Esophagus (tissue), 2 donors: ENCODE measurements around the gene ARL8B. TPM values are rescaled to one million over a fixed set of nuclear protein-coding genes. Genes with fewer than 3 reads are reported as not detected.
A peak's percentile ranks its signal among the peaks of the same experiment; 100 is the strongest.
"Not testable (repeated sequence)": the region's sequence is repeated elsewhere in the genome, so short reads cannot be mapped to it uniquely, and the experiment has no call there.

Experiments
- H3K27ac ChIP-seq, 2 donors: one replicate each; pipeline ENCODE4 v1.5.1; 2013; ENCODE audit warnings: low read depth in 2 of 2, mild to moderate bottlenecking in 2 of 2, inconsistent platforms in 1 of 2, low read length in 1 of 2, moderate library complexity in 1 of 2
- H3K27me3 ChIP-seq, 2 donors: one replicate each; pipeline ENCODE4 v1.6.1; 2013; ENCODE audit warnings: low read length in 2 of 2, control low read depth in 1 of 2, mild to moderate bottlenecking in 1 of 2; ENCODE audit not compliant: insufficient read depth in 2 of 2, control insufficient read depth in 1 of 2
- H3K36me3 ChIP-seq, 2 donors: one replicate each; pipeline ENCODE4 v1.6.1; 2013; ENCODE audit warnings: low read length in 1 of 2; ENCODE audit not compliant: control insufficient read depth in 2 of 2, insufficient read depth in 2 of 2
- H3K4me1 ChIP-seq, 2 donors: one replicate each; pipeline ENCODE4 v1.6.1; 2013; ENCODE audit warnings: low read length in 1 of 2; ENCODE audit not compliant: control insufficient read depth in 2 of 2, insufficient read depth in 2 of 2
- H3K4me3 ChIP-seq, 2 donors: one replicate each; pipeline ENCODE4 v1.5.1; 2013; ENCODE audit warnings: low read length in 2 of 2, mild to moderate bottlenecking in 2 of 2, low read depth in 1 of 2, moderate library complexity in 1 of 2
- H3K9me3 ChIP-seq, 2 donors: one replicate each; pipeline ENCODE4 v1.6.1; 2013; ENCODE audit warnings: mild to moderate bottlenecking in 2 of 2, low read depth in 1 of 2, low read length in 1 of 2, moderate library complexity in 1 of 2; ENCODE audit not compliant: control insufficient read depth in 2 of 2, insufficient read depth in 1 of 2
- WGBS, 2 donors: extraction: QIAGEN DNeasy Blood & Tissue Kit; methylation state at CpG; one replicate each; pipeline ENCODE4 v1.1.7; 2013; 5-methylcytosine and 5-hydroxymethylcytosine counted together
- polyA plus RNA-seq, 2 donors: library from polyadenylated mRNA; stranded (reverse); fragments of 200-250 nt; gene quantifications; one replicate each; pipeline ENCODE4 v1.2.3, GENCODE V29; 2013
- donor health status: healthy with polysubstance abuse.
- donor health status: Bipolar disorder and iron deficiency.

Gene ARL8B
- 10 to 100 TPM; 45.5 to 50.8 TPM for polyA plus RNA-seq

DNA sequence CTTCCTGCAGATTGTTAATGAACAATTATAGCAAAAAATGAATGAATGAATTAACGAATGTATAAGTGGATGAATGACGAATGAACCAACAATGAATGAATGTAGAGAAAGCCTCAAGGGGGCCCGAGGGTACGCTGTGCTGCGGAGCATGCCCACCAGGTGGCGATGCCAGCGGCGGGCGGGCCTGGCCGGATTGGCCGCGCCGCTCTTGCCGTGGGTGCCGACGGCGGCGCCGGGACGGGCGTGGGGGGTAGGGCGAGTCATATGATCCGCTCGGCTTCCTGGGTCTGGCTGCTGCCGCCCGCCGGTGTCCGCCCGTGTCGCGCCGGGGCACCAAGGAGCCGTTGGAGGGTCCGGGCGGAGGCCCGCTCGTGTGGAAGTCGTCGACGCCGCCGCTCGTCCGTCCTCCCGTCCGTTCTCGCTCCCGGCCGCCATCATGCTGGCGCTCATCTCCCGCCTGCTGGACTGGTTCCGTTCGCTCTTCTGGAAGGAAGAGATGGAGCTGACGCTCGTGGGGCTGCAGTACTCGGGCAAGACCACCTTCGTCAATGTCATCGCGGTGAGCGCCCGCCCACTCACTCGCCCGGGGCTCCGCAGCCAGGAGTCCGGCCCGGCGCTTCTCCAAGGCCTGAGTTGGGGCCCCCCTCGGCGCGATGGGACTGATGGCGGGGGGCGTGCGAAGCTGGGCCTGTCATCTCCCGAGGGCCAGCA is at the start of gene ARL8B:
TSS of gene ARL8B (plus strand) at position 263 of the 711 bp plus-strand sequence. CDS start at position 437, 174 bp downstream.
- Histone ChIP-seq H3K36me3 (no peaks in the 10 kb centered on the region), H3K9me3 (no peaks in the 10 kb centered on the region), H3K4me1 (peaks cover 0 to 4% of the 10 kb centered on the region in 2 donors), H3K27ac (peak within 1 kb of the TSS; percentile 93 to 97), H3K27me3 (no peaks in the 10 kb centered on the region), H3K4me3 (peak within 1 kb of the TSS; percentile 99)
- WGBS, 2 donors: 0 to 1% methylated on average over 74 of the region's 74 CpGs

DNA sequence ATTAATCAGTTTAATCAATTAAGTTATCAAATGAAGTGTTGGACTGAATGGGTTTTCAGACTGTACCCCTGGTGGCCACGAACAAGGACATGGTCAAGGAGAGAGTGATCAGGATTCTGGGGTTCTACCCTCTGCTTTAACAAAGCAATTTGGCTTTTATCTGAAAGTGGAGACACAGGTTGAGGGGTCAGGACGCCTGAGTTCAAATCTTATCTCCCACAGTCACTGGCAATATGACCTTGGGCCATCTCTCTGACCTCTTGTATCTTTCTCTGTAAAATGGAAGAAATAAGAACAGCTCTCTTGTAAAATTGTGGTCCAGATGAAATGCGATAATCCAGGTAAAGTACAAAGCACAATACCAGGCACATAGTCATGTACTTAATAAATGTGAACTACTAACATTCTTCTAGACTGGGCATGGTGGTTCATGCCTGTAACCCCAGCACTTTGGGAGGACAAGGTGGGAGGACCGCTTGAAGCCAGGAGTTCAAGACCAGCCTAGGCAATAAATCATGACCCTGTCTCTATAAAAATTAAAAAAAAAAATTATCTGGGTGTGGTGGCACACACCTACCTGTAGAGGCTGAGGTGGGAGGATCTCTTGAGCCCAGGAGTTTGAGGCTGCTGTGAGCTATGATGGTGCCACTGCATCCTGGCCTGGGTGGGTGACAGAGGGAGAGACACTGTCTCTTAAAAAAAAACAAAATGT is 48.6 kb upstream of the ARL8B start:
- no peaks in the 10 kb centered on the region for H3K27me3 ChIP-seq
- no peak overlapping the region for H3K27ac ChIP-seq
- whole genome bisulfite sequencing, 2 donors: 85% methylated on average over 4 of the region's 4 CpGs
- peaks cover 0 to 7% of the 10 kb centered on the region in 2 donors for H3K4me1 ChIP-seq
- no peak overlapping the region for H3K4me3 ChIP-seq
- H3K9me3 ChIP-seq: no peaks in the 10 kb centered on the region
- H3K36me3 ChIP-seq: no peaks in the 10 kb centered on the region

DNA sequence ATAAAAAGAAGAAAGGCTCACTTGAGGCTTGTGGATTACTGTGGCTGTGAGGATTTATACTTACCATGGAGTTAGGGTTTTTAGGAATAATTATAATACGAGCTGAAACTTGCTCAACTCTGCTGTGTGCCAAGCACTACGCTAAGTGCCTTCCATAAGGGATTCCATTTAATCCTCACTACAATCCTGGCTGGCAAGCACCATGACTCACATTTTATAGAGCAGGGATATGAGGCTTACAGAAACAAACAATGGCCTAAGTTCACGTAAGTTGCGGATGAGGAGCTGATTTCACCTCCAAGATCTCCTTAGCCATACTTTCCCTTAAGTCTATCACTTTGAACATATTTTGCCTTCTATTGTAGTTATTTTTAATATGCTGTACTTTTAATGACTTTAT is 43.9 kb upstream of the ARL8B start:
- Histone ChIP-seq H3K4me3 (no peak overlapping the region), H3K27me3 (no peaks in the 10 kb centered on the region), H3K36me3 (no peaks in the 10 kb centered on the region), H3K9me3 (no peaks in the 10 kb centered on the region), H3K27ac (no peak overlapping the region), H3K4me1 (peaks cover 0 to 9% of the 10 kb centered on the region in 2 donors)
- 34 to 53% methylated on average over 4 of the region's 4 CpGs for WGBS, 2 donors

DNA sequence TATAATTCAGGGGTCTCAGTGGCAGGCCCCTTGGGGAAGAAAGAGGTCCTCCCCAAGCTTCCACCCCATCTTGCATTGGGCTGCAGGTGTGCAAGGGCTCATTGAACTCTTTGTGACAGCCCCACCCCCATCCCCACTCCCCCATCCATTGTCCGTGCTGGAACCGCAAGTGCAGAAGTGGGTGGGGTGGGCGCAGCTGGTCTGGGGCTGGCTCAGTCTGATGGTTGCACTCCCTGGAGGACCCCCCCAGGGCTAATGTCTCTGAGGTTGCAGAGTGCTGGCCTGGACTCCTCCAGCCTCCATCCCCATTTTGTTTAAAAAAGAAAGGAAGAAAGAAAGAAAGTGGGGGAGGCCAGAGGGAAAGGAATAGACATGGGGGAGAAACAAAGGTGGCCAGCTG is 42.3 kb upstream of the ARL8B start:
- H3K27me3 ChIP-seq: no peaks in the 10 kb centered on the region
- peaks cover 0 to 9% of the 10 kb centered on the region in 2 donors for H3K4me1 ChIP-seq
- 83 to 95% methylated on average over 3 of the region's 3 CpGs for WGBS, 2 donors
- H3K9me3 ChIP-seq: no peaks in the 10 kb centered on the region
- H3K4me3 ChIP-seq: no peak overlapping the region
- H3K27ac ChIP-seq: no peak overlapping the region
- H3K36me3 ChIP-seq: no peaks in the 10 kb centered on the region

DNA sequence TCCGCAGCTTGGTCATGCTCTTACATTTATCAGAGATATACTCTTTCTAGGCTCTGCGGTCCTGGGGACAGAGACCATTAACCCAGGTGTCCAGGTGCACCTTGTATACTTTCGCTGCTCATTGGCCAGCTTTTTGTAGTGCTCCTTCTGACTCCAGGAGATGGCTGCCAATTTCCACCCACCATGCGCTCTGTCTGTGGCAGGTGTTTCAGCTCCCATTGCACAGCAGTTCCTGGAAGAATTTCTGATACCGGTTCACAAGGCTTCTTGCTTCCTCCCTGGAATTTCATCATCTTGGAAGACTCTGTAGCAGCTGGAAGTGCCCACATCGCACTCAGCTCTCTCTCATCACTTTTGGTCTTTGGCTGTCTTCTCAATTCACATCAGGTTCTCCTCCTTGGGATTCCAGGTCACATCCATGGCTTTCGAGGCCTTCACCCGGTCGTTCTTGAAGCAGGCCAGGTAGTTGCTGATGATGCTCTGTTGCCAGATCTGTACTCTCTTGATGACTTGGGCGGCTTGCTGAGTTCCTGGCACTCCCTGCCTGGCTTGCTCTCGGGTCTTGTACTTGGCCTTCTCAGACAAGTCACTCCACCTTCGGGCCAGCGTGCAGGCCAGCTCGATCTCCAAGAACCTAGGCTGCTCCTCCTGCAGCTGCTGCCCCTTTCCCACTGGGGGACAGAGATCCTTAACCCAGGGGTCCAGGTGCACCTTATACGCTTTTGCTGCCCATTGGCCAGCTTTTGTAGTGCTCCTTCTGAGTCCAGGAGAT is 41.1 kb upstream of the ARL8B start:
- Histone ChIP-seq H3K27ac (no peak overlapping the region), H3K27me3 (no peaks in the 10 kb centered on the region), H3K36me3 (no peaks in the 10 kb centered on the region), H3K4me1 (peaks cover 0 to 6% of the 10 kb centered on the region in 2 donors), H3K4me3 (no peak overlapping the region), H3K9me3 (no peaks in the 10 kb centered on the region)
- 88 to 89% methylated on average over 15 of the region's 15 CpGs for WGBS, 2 donors

DNA sequence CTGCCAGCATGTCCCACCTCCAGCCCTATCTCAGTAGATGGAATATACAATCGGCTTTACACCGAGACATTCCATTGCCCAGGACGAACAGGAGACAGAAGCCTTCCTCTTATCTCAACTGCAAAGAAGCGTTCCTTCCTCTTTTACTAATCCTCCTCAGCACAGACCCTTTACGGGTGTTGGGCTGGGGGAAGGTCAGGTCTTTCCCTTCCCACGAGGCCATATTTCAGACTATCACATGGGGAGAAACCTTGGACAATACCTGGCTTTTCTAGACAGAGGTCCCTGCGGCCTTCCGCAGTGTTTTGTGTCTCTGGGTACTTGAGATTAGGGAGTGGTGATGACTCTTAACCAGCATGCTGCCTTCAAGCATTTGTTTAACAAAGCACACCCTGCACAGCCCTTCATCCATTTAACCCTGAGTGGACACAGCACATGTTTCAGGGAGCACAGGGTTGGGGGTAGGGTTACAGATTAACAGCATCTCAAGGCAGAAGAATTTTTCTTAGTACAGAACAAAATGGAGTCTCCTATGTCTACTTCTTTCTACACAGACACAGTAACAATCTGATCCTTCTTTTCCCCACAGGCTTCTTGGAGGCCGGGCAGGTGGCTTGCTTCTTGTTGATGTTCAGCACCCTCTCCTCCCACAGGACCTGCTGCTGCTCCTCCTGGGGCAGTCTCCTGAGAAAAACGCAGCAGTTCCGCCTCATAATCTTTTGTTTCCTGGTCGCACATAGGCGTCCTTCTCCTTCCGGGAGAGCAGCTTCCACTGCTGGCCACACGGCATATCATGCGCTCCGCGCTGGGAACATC is 39.9 kb upstream of the ARL8B start:
- H3K9me3 ChIP-seq, H3K4me1 ChIP-seq, H3K27ac ChIP-seq, H3K36me3 ChIP-seq, H3K4me3 ChIP-seq, H3K27me3 ChIP-seq: not testable (repeated sequence)
- WGBS, 2 donors: 81 to 83% methylated on average over 18 of the region's 18 CpGs

DNA sequence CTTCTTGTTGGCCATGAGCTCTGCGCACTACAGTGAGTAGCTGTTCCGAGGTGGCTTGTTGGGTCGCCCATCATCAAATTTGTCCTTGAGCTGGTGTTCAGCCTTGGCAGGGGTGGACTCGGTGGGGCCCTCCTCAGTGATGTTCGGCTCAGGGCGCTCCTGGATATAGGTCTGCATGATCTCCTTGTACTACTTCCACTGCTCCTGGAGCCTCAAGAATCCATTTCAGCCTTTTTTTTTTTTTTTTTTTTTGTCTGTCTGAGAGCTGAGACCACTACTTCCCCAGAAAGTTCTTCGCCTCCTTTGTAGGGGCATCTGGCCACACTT is 39.3 kb upstream of the ARL8B start:
- H3K27me3 ChIP-seq: no peaks in the 10 kb centered on the region
- 89 to 90% methylated on average over 7 of the region's 7 CpGs for WGBS, 2 donors

DNA sequence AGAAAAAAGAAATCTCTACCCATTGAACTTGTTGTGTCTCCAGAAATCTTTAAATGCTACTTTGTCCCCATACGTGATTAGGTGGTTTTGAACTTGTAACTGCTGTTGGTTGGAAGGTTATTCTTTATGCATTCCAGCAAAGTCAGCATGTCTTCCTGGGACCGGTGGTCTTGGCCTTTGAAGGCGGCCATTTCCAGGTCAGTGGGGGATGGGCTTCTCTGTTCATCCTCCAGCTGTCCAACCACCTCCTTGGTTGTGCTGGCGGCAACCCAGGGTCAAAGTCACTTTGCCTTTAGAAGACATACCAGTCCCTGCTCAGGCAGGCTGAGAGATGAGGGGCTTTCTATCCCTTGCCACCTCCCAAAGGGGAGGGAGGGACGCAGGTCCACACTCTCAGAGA is 37.9 kb upstream of the ARL8B start:
- Histone ChIP-seq H3K4me1 (no peaks in the 10 kb centered on the region), H3K27ac (no peak overlapping the region), H3K27me3 (no peaks in the 10 kb centered on the region), H3K4me3 (no peak overlapping the region), H3K36me3 (no peaks in the 10 kb centered on the region), H3K9me3 (no peaks in the 10 kb centered on the region)
- WGBS, 2 donors: 87 to 95% methylated on average over 5 of the region's 5 CpGs

More for the DNA sequence above, 39.3 kb upstream of the ARL8B start:
- H3K36me3 ChIP-seq: no peaks in the 10 kb centered on the region
- no peaks in the 10 kb centered on the region for H3K9me3 ChIP-seq
- peaks cover 0 to 3% of the 10 kb centered on the region in 2 donors for H3K4me1 ChIP-seq
- H3K27ac ChIP-seq: no peak overlapping the region
- H3K4me3 ChIP-seq: no peak overlapping the region

DNA sequence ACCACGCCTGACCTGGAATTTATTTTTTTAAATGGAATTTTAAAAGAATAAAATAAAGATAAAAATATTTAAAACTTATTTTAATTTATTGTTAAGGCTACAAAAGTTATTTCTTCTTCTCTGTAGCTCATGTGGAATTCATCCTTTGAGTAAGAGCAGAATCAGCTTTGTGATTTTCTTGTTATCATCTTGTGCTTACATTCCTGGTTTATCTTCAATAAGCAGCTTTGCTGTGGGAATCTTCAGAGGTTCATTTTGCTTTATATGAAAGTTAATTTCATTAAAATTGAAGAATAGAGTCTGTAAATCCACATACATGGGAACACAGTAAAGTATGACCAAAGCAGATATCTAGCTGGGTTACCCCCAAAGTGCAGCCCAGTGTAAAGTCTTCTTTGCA is 35.4 kb upstream of the ARL8B start:
- no peak overlapping the region for H3K4me3 ChIP-seq
- H3K36me3 ChIP-seq: no peaks in the 10 kb centered on the region
- H3K9me3 ChIP-seq: no peaks in the 10 kb centered on the region
- no peak overlapping the region for H3K27ac ChIP-seq
- H3K27me3 ChIP-seq: no peaks in the 10 kb centered on the region
- WGBS, 2 donors: 85 to 89% methylated on average over 1 of the region's 1 CpG
- H3K4me1 ChIP-seq: no peaks in the 10 kb centered on the region
